ENCODE data around the gene CCDC149.

CCDC149 gene

GRCh38 chr4:24795666-24796381 is 117.0 kb downstream of the CCDC149 start:
- peak overlapping the region; percentile 49 for H3K4me3 ChIP-seq (replicated peaks; ENCODE audit: low read depth, low read length)
- no peak for DNase-seq (ENCODE audit: low read depth)
- no peak for TF ChIP-seq CTCF (IDR thresholded peaks at IDR 0.05; ENCODE audit: low read length, missing control alignments)

GRCh38 chr4:24794916-24795665 is 117.8 kb downstream of the CCDC149 start, which contains the start of gene SOD3:
Gene SOD3 (plus strand): TSS chr4:24795573. CDS start chr4:24799522, 3,949 bp downstream.
- TF ChIP-seq CTCF (IDR thresholded peaks at IDR 0.05; ENCODE audit: low read length, missing control alignments), result no peak
- H3K4me3 ChIP-seq (replicated peaks; ENCODE audit: low read depth, low read length), result peak within 1 kb of the TSS; percentile 49
- peak; percentile 90 for DNase-seq (ENCODE audit: low read depth)

GRCh38 chr4:24794480-24794879 is 118.4 kb downstream of the CCDC149 start:
- peak; percentile 66 for DNase-seq (ENCODE audit: low read depth)
- no peak overlapping the region for H3K4me3 ChIP-seq (replicated peaks; ENCODE audit: low read depth, low read length)
- TF ChIP-seq CTCF (IDR thresholded peaks at IDR 0.05; ENCODE audit: low read length, missing control alignments), result no peak

- no peak for TF ChIP-seq CTCF (IDR thresholded peaks at IDR 0.05; ENCODE audit: low read length, missing control alignments)
- no peak for DNase-seq (ENCODE audit: low read depth)
- no peak overlapping the region for H3K4me3 ChIP-seq (replicated peaks; ENCODE audit: low read depth, low read length)
Observed at GRCh38 chr4:24794051-24794450, 118.8 kb downstream of the CCDC149 start.

GRCh38 chr4:24793219-24794005 is 119.4 kb downstream of the CCDC149 start:
- peak; percentile 42 for TF ChIP-seq CTCF (IDR thresholded peaks at IDR 0.05; ENCODE audit: low read length, missing control alignments)
- no peak for DNase-seq (ENCODE audit: low read depth)
- no peak overlapping the region for H3K4me3 ChIP-seq (replicated peaks; ENCODE audit: low read depth, low read length)

GRCh38 chr4:24792552-24792951 is 120.3 kb downstream of the CCDC149 start:
- no peak for DNase-seq (ENCODE audit: low read depth)
- no peak overlapping the region for H3K4me3 ChIP-seq (replicated peaks; ENCODE audit: low read depth, low read length)
- no peak for TF ChIP-seq CTCF (IDR thresholded peaks at IDR 0.05; ENCODE audit: low read length, missing control alignments)
